ENCODE measurements around the gene MGAT5B.

The MGAT5B gene

DNA sequence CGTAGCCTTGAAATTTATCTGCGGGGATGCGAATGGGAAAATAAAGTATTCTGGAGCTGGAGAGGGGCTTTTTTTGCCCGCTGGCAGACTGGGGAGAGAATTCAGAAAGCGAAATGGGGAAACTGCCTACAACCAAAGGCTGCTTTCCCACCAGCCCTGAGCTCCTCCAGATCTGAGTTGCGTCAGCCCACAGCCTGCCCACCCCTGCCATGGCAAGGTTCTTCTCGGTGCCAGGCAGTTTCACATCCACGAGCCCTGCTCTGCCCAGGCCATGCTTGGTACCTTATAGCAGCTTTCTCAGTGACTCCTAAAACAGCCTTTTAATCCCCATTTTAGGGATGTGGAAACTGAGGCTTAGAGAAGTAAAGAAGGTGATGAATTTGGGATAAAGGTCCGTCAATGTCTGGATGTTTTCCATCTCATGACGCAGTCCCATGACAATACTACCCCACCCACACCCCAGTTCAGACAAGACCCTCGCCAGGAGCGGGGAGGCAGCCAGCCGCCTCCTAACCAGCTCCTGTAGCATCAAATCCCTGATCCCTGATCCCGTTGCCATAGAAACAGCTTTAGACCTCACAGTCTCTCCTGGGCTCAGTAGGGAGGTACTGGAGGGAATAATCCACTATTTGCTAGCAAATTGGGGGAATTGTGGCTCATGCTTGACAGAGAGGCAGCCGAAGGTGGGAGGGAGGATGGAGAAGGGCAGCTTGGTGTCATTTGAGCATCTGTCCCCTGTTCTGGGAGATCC, 113.5 kb downstream of the MGAT5B start:
- Histone ChIP-seq H3K4me3 (ENCODE audit: low read depth in 1 of 5, low read length in 5 of 5) (no peak overlapping the region), H3K4me1 (ENCODE audit: control insufficient read depth in 5 of 5, insufficient read depth in 5 of 5, low read length in 5 of 5) (peaks cover 0 to 8% (median 0%) of the 10 kb centered on the region in 5 donors), H3K9ac (ENCODE audit: low read length in 5 of 5) (no peak overlapping the region), H3K9me3 (ENCODE audit: control insufficient read depth in 5 of 5, low read length in 5 of 5) (peaks cover 0 to 9% (median 8%) of the 10 kb centered on the region in 5 donors), H3K27me3 (ENCODE audit: control insufficient read depth in 5 of 5, insufficient read depth in 4 of 5, low read length in 5 of 5) (peaks cover 13 to 18% (median 15%) of the 10 kb centered on the region in 5 donors), H3K36me3 (ENCODE audit: control insufficient read depth in 5 of 5, insufficient read depth in 5 of 5, low read length in 5 of 5) (no peaks in the 10 kb centered on the region), H3K27ac (ENCODE audit: low read depth, low read length) (no peak overlapping the region)

DNA sequence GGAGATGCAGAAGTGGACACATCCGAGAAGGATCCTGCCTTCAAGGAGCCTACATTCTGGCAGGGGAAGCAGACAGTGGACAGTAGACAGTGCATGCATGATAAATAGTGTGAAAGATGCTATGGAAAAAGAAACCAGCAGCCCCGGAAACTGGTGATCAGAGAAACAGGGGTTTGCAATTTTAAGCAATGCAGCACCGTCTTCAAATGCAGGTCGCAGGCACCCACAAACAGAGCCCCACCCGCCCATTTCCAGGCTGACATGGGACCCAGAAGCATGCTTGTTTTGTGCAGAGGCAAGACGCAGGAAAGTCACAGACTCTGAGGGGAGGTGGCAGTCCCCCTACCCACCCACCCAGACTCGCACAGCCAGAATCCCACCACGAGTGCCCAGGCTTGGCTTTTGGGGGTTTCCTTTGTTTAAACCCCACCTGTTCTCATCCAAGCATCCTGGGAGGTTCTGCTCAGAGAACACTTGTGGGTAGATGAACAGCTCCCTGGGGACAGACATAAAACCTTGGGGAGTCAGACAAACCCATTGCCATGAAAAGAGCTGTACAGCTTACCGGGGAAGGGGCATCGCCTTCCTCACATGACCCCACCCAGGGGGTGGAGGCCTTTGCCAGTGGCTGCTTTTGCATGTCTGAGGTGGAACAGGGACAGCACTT, 114.3 kb downstream of the MGAT5B start:
- H3K9me3 ChIP-seq (ENCODE audit: control insufficient read depth in 5 of 5, low read length in 5 of 5) = peaks cover 0 to 8% (median 7%) of the 10 kb centered on the region in 5 donors
- H3K36me3 ChIP-seq (ENCODE audit: control insufficient read depth in 5 of 5, insufficient read depth in 5 of 5, low read length in 5 of 5) = no peaks in the 10 kb centered on the region
- H3K4me3 ChIP-seq (ENCODE audit: low read depth in 1 of 5, low read length in 5 of 5) = no peak overlapping the region
- no peak overlapping the region for H3K27ac ChIP-seq (ENCODE audit: low read depth, low read length)
- H3K4me1 ChIP-seq (ENCODE audit: control insufficient read depth in 5 of 5, insufficient read depth in 5 of 5, low read length in 5 of 5) = peaks cover 0 to 8% (median 0%) of the 10 kb centered on the region in 5 donors
- H3K9ac ChIP-seq (ENCODE audit: low read length in 5 of 5) = no peak overlapping the region
- H3K27me3 ChIP-seq (ENCODE audit: control insufficient read depth in 5 of 5, insufficient read depth in 4 of 5, low read length in 5 of 5) = peaks cover 13 to 21% (median 17%) of the 10 kb centered on the region in 5 donors

DNA sequence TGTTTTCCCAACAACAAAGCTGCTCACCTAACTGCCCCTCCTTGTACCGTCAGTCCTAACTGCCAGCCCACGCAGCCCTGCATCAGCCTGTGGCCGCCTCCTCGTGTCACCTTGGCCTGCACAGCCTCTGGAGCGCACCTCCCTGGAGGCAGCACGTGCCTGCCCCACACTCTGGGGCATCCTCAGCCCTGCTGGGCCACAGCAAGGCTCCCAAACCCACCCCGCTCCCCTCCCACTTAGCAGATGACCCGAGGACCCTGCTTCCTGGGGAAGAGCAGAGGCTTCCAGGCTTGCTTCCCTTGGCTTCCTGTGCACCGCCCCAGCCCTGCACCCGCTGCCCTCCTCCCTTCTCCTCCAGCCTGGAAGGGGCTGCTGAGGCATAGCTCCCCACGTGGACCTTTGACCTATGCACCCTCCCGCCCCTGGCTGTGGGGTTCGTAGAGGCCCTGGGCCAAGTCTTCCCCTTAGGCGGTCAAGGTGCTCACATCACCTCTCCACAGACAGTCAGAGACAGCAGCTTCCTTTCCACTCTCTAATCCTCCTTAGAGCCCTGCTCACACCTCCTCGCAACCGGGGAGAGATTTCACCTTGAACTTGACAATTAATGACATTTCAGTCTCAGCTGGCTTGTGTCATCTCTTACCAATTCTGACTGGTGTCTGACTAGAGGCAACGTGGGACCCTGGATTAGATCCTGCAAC, 115.0 kb downstream of the MGAT5B start:
- peaks cover 13 to 21% (median 17%) of the 10 kb centered on the region in 5 donors for H3K27me3 ChIP-seq (ENCODE audit: control insufficient read depth in 5 of 5, insufficient read depth in 4 of 5, low read length in 5 of 5)
- no peaks in the 10 kb centered on the region for H3K36me3 ChIP-seq (ENCODE audit: control insufficient read depth in 5 of 5, insufficient read depth in 5 of 5, low read length in 5 of 5)
- H3K4me1 ChIP-seq (ENCODE audit: control insufficient read depth in 5 of 5, insufficient read depth in 5 of 5, low read length in 5 of 5) = peaks cover 0 to 8% (median 0%) of the 10 kb centered on the region in 5 donors
- no peak overlapping the region for H3K9ac ChIP-seq (ENCODE audit: low read length in 5 of 5)
- no peak overlapping the region for H3K4me3 ChIP-seq (ENCODE audit: low read depth in 1 of 5, low read length in 5 of 5)
- peaks cover 0 to 4% (median under 1%) of the 10 kb centered on the region in 5 donors for H3K9me3 ChIP-seq (ENCODE audit: control insufficient read depth in 5 of 5, low read length in 5 of 5)
- H3K27ac ChIP-seq (ENCODE audit: low read depth, low read length) = no peak overlapping the region

DNA sequence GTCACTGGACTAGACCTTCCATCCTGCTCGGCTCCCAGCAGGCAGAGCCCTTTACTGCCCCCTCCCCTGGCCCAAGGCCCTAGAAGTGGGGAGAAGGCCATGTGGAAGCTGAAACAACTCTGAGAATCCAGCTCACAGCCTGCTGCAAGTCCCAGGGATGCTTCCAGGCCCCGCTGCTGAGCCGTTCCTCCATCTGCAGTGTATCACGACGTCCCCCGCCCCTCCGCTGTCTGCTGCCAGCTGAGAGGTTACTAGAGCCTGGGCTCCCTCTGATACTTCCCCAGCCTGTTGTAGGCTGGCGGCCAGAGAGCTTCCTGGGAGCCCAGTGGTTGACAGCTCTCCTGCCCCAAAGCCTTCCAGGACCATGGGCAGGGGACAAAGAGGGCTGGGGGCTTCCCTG, 118.2 kb downstream of the MGAT5B start:
- H3K9ac ChIP-seq (ENCODE audit: low read length in 5 of 5) = no peak overlapping the region
- H3K27me3 ChIP-seq (ENCODE audit: control insufficient read depth in 5 of 5, insufficient read depth in 4 of 5, low read length in 5 of 5) = peaks cover 15 to 23% (median 18%) of the 10 kb centered on the region in 5 donors
- H3K36me3 ChIP-seq (ENCODE audit: control insufficient read depth in 5 of 5, insufficient read depth in 5 of 5, low read length in 5 of 5) = no peaks in the 10 kb centered on the region
- peaks cover 0 to 8% (median 0%) of the 10 kb centered on the region in 5 donors for H3K4me1 ChIP-seq (ENCODE audit: control insufficient read depth in 5 of 5, insufficient read depth in 5 of 5, low read length in 5 of 5)
- no peak overlapping the region for H3K27ac ChIP-seq (ENCODE audit: low read depth, low read length)
- no peaks in the 10 kb centered on the region for H3K9me3 ChIP-seq (ENCODE audit: control insufficient read depth in 5 of 5, low read length in 5 of 5)
- no peak overlapping the region for H3K4me3 ChIP-seq (ENCODE audit: low read depth in 1 of 5, low read length in 5 of 5)

DNA sequence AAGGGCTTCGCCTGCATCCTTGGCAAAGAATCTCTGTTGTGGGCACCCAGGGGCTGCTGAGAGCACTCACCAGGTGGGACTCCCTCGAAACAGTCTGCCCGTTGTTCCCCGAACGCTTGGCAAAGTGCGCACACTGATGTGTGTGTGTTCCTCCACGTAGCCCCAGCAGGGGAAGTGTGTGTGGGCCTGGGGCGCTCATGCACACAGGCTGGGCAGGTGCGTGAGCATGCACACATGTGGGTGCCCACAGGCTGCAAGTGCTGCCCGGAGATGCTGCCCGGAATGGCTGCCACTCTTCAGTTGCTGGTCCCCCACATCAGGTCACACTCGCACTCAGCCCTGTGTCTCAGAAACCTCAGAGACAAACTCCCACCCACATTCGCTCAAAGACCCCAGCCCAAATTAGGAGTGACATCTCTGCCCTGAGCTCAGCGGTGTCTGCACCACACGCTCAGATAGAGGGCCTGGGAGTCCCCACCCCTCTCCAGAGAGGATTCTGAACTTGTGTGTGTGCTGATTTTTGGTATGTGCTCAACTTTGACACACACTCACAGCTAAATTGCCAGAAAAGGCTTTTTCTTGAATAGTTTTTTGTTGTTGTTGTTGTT, 119.4 kb downstream of the MGAT5B start:
- Histone ChIP-seq H3K27me3 (ENCODE audit: control insufficient read depth in 5 of 5, insufficient read depth in 4 of 5, low read length in 5 of 5) (peaks cover 10 to 26% (median 13%) of the 10 kb centered on the region in 5 donors), H3K9ac (ENCODE audit: low read length in 5 of 5) (no peak overlapping the region), H3K4me3 (ENCODE audit: low read depth in 1 of 5, low read length in 5 of 5) (no peak overlapping the region), H3K9me3 (ENCODE audit: control insufficient read depth in 5 of 5, low read length in 5 of 5) (no peaks in the 10 kb centered on the region), H3K27ac (ENCODE audit: low read depth, low read length) (no peak overlapping the region), H3K4me1 (ENCODE audit: control insufficient read depth in 5 of 5, insufficient read depth in 5 of 5, low read length in 5 of 5) (peaks cover 0 to 8% (median 0%) of the 10 kb centered on the region in 5 donors), H3K36me3 (ENCODE audit: control insufficient read depth in 5 of 5, insufficient read depth in 5 of 5, low read length in 5 of 5) (no peaks in the 10 kb centered on the region)

DNA sequence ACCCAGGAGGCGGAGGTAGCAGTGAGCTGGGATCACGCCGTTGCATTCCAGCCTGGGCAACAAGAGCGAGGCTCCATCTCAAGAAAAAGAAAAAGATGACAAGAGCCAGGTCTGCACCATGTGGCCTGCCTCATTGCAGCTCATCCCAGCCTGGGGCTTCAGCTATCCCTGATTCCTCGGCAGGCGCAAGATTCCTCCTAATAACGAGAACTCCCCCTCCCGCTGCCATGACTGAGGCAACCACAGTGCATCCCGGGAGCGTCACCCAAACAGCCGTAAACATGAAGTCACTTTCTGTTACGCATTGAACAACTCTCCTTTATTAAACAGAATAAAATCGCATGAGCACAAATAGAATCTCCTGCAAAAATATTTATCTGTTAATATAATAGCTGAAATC, 120.6 kb downstream of the MGAT5B start:
- H3K27ac ChIP-seq (ENCODE audit: low read depth, low read length) = no peak overlapping the region
- H3K9me3 ChIP-seq (ENCODE audit: control insufficient read depth in 5 of 5, low read length in 5 of 5) = no peaks in the 10 kb centered on the region
- no peak overlapping the region for H3K9ac ChIP-seq (ENCODE audit: low read length in 5 of 5)
- H3K36me3 ChIP-seq (ENCODE audit: control insufficient read depth in 5 of 5, insufficient read depth in 5 of 5, low read length in 5 of 5) = no peaks in the 10 kb centered on the region
- H3K4me1 ChIP-seq (ENCODE audit: control insufficient read depth in 5 of 5, insufficient read depth in 5 of 5, low read length in 5 of 5) = no peaks in the 10 kb centered on the region
- no peak overlapping the region for H3K4me3 ChIP-seq (ENCODE audit: low read depth in 1 of 5, low read length in 5 of 5)
- H3K27me3 ChIP-seq (ENCODE audit: control insufficient read depth in 5 of 5, insufficient read depth in 4 of 5, low read length in 5 of 5) = peaks cover 4 to 18% (median 12%) of the 10 kb centered on the region in 5 donors

DNA sequence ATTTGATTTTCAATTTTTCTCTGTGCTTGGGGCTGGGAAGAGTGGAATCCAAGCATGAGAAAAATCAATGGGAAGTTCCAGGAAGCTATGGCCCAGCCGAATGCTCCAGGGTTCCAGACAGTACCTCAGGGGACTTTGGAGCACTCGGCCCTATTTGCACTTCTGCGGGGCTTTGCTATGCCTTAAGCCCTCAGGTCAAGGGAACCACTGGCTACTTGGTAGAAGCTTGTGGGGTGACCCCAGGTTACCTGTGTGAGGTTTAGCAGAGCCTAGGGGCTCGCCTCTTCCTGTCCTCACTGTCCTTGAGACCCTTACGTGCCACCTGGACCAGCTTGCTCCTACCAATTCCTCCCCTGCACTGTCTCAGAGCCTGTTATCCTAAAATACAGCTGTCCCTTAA, 121.3 kb downstream of the MGAT5B start:
- Histone ChIP-seq H3K27ac (ENCODE audit: low read depth, low read length) (no peak overlapping the region), H3K9ac (ENCODE audit: low read length in 5 of 5) (no peak overlapping the region), H3K4me1 (ENCODE audit: control insufficient read depth in 5 of 5, insufficient read depth in 5 of 5, low read length in 5 of 5) (no peaks in the 10 kb centered on the region), H3K27me3 (ENCODE audit: control insufficient read depth in 5 of 5, insufficient read depth in 4 of 5, low read length in 5 of 5) (peaks cover 5 to 18% (median 12%) of the 10 kb centered on the region in 5 donors), H3K9me3 (ENCODE audit: control insufficient read depth in 5 of 5, low read length in 5 of 5) (no peaks in the 10 kb centered on the region), H3K4me3 (ENCODE audit: low read depth in 1 of 5, low read length in 5 of 5) (no peak overlapping the region), H3K36me3 (ENCODE audit: control insufficient read depth in 5 of 5, insufficient read depth in 5 of 5, low read length in 5 of 5) (no peaks in the 10 kb centered on the region)

DNA sequence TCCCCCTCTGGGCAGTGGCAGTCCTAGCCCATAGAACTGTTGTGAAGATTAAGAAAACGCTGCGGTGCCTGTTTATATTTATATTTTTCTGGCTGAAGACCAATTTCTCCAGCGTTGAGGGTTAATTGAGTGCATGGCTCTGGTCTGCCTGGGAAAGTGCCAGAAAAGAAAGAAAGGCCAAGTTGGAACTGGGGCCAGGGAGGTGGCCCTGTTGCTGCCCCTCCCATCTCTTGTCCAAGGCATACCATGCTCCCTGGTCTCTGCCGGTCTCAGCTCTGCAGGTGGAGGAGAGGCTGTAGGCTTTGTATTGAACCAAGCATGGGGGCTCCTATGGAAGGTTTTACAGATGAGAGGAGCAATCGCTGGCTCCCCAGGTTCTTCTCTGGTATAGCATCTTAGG, 124.7 kb downstream of the MGAT5B start:
- no peak overlapping the region for H3K27ac ChIP-seq (ENCODE audit: low read depth, low read length)
- no peaks in the 10 kb centered on the region for H3K9me3 ChIP-seq (ENCODE audit: control insufficient read depth in 5 of 5, low read length in 5 of 5)
- no peaks in the 10 kb centered on the region for H3K36me3 ChIP-seq (ENCODE audit: control insufficient read depth in 5 of 5, insufficient read depth in 5 of 5, low read length in 5 of 5)
- peaks cover 10 to 30% (median 13%) of the 10 kb centered on the region in 5 donors for H3K27me3 ChIP-seq (ENCODE audit: control insufficient read depth in 5 of 5, insufficient read depth in 4 of 5, low read length in 5 of 5)
- H3K4me1 ChIP-seq (ENCODE audit: control insufficient read depth in 5 of 5, insufficient read depth in 5 of 5, low read length in 5 of 5) = no peaks in the 10 kb centered on the region
- no peak overlapping the region for H3K4me3 ChIP-seq (ENCODE audit: low read depth in 1 of 5, low read length in 5 of 5)
- no peak overlapping the region for H3K9ac ChIP-seq (ENCODE audit: low read length in 5 of 5)

DNA sequence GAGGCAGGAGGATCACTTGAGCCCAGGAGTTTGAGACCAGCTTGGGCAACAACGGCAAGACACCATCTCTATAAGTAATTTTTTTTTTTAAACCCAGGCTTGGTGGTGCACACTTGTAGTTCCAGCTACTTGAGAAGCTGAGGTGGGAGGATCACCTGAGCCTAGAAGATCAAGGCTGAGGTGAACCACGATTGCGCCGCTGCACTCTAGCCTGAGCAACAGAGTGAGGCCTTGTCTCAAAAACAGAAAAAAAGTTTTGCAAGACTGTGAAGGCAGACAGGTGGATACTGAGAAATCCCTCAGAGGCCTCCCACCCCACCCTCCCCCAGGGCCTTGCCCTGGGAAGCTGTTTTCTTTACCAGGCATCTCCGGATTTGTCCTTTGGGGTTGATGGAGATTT, 125.4 kb downstream of the MGAT5B start:
- Histone ChIP-seq H3K27me3 (ENCODE audit: control insufficient read depth in 5 of 5, insufficient read depth in 4 of 5, low read length in 5 of 5) (peaks cover 11 to 35% (median 18%) of the 10 kb centered on the region in 5 donors), H3K4me3 (ENCODE audit: low read depth in 1 of 5, low read length in 5 of 5) (no peak overlapping the region), H3K9ac (ENCODE audit: low read length in 5 of 5) (no peak overlapping the region)

More for the DNA sequence above, 125.4 kb downstream of the MGAT5B start:
- Histone ChIP-seq H3K27ac (ENCODE audit: low read depth, low read length) (no peak overlapping the region), H3K36me3 (ENCODE audit: control insufficient read depth in 5 of 5, insufficient read depth in 5 of 5, low read length in 5 of 5) (no peaks in the 10 kb centered on the region), H3K4me1 (ENCODE audit: control insufficient read depth in 5 of 5, insufficient read depth in 5 of 5, low read length in 5 of 5) (no peaks in the 10 kb centered on the region), H3K9me3 (ENCODE audit: control insufficient read depth in 5 of 5, low read length in 5 of 5) (no peaks in the 10 kb centered on the region)

Measured in subcutaneous abdominal adipose tissue (tissue), 5 donors.